HPDE6-E6E7 (cell line): ENCODE measurements around the gene MYOM1.
"Not testable (repeated sequence)": the region's sequence is repeated elsewhere in the genome, so short reads cannot be mapped to it uniquely, and the experiment has no call there.

ENCODE experiments used
- DNase-seq: peaks from one replicate; pipeline ENCODE4 v3.0.0; 2011; ENCODE audit warnings: missing footprints; ENCODE audit errors: extremely low spot score

MYOM1 gene

DNA sequence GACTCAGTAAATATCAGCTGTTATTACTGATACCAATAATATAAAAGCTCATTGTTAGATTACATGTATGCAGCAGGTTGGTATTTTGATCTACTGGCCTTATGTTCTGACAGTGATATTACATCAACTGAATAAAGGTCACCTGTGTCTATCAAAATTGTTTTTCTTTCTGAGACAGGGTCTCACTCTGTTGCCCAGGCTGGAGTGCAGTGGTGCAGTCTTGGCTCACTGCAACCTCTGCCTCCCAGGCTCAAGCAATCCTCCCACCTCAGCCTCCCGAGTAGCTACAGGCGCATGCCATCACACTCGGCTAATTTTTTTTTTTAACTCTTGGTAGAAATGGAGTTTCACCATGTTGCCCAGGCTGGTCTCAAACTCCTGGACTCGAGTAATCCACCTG is 1.1 kb upstream of the MYOM1 start:
- DNase-seq = not testable (repeated sequence)

DNA sequence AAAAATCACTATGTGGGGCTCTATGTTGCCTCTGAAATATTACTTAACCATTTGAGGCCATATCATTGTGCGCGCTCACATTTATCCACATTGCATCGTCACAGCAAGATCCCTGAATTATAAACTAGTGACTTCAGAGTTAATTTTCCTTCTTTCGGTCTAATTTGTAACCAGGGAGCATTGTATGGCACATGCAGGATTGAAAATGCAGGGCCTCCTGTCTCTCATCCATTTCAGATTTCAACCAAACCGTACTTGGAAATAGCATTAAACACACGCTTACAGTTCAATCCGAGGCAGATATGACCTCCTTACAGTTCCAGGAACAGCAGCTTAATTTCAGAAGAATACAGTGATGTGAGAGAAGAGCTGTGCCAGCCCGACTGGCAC is 532 bp downstream of the MYOM1 start:
- DNase-seq = no peak

DNA sequence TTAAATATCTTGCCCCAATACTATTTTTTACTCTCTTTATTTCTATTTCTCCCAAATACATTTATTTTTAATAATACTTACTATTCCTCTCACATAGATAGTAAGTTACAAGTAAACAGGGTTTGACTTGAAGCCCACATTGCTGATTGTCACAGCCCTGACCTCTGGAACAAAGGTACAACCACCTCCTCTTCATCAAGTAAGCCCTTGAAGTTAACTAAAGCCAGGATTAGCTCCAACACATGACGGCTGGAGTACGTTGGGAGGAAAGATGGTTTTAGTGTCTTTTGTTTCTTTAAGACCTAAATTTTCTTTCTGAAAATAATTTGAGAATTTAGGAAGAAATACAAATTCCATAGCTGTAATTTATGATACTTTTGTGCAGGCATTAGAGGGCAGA is 949 bp downstream of the MYOM1 start:
- no peak for DNase-seq

DNA sequence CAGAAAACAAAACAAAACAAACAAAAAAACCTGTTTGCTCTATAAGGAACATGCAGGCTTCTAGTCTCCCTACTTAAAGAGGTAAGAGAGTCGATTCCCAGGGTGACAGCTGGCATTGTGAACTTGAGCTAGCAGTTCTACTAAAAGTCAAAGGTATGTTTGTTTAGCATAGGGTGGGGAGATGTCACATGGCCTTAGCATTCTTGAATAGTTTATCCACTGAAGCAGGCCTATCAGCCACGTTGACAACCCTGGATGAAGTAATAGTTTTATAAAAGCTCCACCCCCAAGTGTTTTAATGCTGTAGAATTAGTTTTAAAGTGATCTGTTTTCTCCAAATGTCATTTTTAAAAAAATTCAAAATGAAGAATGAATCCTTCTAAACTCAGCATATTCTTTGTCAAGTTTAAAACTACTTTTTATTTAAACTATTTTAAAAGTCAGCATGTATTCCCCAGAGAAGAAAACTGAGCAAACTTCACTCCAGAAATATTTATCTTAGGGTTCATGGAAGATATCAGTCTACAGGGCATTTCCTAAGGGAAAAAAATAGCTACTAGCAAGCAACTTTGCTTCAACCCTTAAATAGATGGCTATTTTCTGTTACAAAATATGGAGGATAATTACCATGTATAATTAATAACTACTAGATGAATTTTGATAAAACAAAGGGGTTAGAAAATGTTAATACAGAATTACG is 1.7 kb downstream of the MYOM1 start:
- peak; percentile 37 for DNase-seq

DNA sequence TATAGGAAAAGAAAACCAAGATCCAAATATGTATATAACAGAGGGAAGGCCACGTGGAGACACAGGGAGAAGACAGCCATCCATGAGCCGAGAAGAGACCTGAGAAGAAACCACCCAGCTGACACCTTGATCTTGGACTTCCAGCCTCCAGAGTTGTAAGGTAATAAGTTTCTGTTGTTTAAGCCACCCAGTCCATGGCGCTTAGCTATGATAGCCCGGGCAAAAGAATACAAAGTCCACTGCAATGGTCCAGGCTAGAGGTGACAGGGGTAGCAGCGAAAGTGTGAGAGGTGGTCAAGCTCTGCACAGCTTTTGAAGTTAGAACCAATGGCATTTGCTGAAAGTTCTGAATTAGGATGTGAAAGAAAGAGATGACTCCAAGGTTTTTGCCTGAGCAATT is 2.8 kb downstream of the MYOM1 start:
- no peak for DNase-seq

DNA sequence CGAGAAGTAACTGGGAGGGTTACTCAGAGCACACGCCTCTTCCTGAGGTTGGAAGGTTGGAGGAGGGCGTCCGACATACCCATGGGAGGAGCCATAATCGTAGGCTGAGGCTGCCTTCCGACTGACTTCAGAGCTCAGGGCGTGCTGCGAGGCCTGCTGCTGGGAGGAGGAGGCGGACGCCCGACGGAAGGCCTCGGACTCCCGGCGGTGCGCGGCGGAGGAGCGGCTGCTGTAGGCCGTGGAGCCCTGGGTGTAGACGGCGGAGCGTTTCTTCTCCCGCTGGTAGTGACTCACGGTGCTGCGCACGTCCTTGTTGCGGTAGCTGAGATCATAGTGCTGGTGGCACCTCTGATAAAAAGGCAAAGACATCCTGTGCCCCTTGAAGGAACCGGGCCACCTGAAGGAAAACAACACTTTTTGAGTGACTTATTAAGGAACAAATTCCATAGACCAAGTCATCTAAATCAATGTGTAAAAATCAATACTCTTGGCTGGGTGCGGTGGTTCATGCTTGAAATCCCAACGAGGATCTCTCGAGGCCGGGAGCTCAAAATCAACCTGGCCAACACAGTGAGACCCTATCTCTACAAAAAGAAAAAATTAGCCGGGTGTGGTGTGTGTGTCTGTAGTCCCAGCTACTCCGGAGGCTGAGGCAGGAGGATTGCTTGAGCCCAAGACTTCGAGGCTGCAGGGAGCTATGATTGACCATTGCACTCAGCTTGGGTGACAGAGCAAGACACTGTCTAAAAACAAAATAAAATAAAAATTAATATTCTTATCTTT is 4.7 kb downstream of the MYOM1 start:
- DNase-seq = no peak

DNA sequence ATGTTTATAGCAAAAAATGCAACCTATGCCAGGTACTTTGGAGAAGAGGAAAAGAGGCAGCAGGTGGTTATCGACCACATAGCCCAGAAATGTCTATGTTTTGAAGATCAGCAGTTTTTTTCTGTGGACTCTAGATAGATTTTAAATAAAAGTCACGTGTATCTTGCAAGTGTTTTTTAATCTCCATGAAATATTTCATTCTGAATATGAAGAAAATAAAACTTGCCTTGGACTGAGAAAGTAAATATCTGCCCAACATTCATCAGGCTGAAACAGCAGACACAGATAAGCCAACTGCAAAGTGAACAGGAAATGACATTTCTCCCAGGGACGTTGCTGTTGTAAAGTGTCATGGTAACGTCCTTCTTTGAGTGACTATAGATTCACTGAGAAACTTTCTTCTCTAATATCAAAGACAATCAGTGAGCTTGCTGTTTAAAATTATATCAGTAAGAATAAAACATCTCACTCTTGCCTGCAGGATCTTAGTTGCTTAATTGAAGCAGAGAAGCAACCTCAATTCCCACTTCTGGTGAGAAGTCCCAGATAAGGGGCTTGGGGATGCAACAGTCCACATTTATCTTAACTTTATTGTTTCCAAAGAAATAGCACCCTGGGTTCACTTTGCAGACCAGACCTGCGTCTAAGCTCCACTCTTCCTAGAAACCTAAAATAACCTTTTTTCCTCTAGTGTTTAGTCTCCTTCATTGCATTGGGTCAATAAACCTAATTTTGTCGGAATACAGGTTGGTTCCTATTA is 6.3 kb downstream of the MYOM1 start:
- DNase-seq = no peak

DNA sequence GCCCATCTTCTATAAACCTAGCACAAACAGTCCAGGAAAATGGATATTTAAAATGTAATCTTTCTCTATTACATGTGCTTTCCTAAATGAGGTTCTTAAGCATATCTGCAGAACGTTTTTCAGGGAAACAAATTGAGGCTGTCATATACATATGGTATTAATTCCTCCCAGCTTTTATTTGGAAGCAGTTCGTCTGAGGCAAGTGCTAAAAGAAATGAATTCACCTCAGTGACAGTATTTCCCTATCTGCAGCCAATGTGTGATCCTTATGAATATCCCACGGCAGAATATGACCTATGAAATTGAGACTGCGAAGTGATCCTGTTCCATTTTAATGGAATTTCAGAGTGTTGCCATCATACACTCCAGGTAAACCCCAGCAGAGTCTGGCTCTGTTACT is 7.1 kb downstream of the MYOM1 start:
- no peak for DNase-seq

DNA sequence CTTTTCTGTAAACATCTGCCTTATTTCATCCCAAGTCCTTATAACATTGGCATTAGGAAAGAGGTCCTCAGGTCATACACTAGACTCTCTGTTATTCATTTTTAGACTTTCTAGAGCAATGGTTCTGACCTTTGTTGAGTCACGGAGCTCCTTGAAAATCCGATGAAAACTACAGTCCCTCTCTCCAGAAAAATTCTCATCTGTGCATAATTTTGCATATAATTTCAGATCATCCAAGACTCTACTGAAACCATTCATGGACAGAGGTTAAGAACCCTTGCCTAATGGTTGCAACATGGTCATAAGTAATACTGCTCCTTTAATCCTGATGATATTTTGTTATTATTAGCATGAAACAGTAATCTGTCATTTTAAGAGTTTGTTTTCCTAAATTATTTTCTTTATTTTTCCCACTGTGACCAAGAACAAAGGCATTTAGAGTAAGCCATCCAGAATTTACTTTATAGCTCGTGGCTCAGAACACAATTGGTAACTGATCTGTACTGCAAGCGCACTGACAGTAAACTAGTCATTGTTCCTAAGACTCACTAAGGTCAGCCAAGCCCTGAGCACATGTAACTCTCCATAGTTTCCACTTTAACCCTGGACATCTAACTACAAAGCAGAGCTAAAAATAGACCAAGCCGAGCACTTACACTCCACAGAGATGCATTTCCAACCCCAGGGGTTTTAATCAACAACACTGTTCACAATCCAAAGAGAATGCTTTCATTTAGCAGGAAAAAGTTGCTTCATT is 8.4 kb downstream of the MYOM1 start:
- no peak for DNase-seq

DNA sequence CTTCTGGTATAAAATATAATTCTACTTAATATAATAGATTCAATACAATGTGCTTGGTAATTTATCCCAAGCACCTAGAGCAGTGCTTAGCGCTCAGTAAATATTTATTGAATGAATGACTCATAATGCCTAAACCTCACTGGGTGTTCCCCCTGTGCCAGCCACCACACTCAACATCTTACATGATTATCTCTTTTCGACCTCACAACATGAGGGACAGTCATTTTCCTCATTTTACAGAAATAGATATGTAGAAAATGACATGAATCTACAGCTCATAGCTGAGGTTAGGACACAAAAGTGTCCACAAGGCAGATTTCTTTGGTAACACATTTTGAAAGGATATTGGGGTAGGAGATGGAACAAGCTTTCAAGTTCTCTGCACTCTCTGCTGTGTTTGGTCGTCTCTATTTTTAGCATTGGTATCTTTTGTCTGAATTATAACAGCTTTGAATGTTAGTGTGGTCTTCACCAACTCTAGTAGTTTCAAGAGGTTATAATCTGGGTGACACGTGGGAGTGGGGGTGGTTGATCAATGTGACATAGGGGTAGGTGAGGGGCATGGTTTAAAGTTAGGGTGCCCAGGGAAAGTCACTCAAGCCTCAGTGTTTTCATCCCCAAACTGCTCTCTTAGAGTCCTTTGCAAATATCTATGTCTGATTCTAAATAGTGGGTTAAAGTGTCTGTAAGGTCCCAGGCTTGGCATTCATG is 9.8 kb downstream of the MYOM1 start:
- DNase-seq = no peak

DNA sequence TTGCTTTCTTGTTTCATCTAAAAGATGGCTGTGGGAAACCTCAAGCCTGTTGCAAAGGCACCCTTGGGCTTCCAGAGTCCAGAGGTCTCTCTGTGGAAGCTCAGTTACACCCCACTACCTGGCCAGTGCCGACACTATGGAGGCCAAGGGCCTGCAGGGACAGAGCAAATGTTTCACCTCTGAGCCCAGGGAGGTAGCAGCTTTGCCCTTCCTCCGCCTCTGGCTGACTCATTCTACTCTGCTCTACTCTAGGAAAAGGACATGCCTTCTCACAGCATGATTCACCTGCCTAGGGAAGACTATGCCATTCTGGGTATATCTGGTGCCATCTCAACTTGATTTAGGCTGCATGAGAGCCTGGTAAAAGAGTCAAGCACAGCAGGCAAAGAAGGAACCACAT is 12.2 kb downstream of the MYOM1 start:
- DNase-seq = peak; percentile 81

DNA sequence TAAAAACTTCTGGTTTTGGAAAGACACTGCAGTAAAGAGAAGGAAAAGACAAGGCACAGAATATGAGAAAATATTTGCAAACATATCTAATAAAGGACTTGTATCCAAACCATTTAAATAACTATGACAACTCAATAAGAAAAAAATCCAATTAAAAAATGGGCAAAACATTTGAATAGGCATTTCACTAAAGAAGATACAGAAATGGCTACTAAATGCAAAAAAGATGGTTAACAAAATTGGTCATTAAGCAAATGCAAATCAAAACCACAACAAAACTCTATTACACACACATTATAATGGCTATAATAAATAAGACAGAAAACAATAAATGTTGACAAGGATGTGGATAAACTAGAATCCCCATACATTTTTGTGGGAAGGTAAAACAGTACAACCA is 14.5 kb downstream of the MYOM1 start:
- no peak for DNase-seq

DNA sequence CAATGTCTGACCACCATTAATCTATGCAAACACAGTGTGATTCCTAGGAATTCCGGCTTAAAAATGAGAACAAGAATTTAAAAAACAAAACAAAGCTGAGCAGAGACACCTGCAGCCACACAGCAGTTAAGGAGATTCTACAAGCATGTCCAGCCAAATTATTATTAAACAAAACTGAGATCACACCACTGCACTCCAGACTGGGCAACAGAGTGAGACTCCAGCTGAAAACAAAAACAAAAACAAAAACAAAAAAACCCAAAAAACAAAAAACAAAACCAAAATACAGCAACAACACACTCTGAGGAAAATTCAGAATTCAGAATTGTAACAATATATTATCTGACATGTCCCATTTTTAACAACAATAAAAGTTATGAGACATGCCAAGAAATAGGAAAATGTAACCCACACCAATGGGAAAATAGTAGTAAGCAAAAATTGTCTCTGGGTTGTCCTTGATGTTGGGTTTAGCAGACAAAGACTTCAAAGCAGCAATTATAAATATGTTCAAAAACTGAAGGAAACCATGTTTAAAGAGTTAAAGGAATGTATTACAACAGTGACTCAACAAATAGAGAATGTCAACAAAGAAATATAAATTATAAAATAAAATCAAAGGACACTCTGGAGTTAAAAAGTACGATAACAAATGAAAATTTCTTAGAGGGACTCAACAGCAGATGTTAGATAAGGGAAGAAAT is 19.7 kb downstream of the MYOM1 start:
- DNase-seq = no peak

DNA sequence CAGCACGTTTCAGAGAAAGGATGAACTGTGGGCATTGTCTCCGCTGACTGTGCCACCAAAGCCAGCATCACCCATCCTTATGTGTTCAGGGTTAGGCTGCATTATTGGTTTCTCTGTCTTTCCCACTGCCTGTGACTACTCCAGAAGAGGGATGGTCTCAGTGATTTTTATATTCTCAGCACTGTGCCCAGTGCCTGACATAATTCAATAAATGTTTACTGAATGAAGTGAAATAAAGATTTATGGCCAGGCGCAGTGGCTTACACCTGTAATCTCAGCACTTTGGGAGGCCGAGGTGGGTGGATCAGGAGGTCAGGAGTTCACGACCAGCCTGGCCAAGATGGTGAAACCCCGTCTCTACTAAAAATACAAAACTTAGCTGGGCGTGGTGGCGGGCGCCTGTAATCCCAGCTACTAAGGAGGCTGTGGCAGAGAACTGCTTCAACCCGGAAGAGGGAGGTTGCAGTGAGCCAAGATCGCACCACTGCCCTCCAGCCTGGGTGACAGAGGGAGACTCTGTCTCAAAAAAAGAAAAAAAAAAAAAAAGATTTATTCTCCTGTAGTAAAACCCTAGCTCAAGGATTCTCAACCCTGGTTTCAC is 21.4 kb downstream of the MYOM1 start:
- DNase-seq = not testable (repeated sequence)

DNA sequence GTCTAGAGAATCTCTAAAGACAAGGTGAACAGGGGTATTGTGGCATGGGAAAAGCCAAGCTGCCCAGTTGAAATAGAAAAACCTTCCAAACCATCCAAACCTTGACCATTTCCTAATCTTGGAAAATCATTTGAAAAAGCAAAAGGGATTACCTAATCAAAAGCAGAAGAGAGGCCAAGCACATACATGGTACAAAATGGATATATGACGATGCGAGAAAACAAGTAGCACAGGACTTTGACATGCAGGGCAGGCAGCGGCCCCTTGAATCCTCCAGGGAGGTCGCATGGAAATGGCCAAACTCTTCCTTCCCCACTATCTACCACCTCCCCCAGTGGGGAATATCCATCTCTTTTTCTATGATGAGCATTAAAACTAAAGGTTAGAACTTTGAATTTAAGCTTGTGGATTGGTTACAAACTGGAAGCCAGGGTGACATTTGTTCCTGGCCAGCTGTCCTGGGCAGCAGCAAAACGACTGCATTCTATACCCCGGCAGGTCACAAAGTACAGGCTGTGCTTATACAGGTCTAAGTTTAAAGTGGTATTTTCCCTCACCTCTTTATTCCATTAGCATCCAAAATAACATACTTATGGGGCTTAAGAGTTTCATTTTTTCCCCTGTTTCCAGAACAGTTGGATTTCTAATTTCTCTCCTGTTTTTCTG is 24.7 kb downstream of the MYOM1 start:
- no peak for DNase-seq

DNA sequence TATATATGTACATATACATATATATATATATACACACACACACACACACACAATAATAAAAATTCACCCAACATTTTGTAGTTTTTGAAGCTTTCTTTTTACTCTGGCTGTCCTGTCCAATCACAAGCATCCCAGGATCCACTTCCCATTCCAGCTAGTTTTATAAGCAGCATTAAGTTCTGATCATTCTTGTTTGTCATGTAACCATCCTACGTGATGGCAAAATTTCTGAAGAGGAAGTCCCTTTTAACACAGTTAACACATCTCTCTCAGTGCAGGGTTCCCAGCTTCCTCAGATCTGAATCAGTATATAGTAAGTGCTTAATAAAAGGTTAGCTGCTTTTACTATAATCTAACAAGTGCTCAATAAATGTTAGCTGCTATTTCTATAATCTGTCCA is 26.4 kb downstream of the MYOM1 start:
- DNase-seq = no peak

DNA sequence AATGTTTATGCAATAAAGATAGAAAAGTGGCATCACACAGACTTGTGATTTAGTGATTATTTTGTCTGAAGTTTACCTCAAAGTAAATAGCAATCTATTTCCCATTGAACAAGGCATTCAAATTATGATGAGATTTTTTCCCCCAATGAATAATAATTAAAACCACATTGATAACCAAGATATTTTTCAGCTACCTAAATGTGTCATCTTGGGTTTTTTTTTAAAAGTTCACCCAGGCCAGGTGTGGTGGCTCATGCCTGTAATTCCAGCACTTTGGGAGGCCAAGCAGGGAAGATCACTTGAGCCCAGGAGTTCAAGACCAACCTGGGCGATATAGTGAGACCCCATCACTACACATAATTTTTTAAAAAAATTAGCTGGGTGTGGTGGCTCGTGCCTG is 27.0 kb downstream of the MYOM1 start:
- no peak for DNase-seq

DNA sequence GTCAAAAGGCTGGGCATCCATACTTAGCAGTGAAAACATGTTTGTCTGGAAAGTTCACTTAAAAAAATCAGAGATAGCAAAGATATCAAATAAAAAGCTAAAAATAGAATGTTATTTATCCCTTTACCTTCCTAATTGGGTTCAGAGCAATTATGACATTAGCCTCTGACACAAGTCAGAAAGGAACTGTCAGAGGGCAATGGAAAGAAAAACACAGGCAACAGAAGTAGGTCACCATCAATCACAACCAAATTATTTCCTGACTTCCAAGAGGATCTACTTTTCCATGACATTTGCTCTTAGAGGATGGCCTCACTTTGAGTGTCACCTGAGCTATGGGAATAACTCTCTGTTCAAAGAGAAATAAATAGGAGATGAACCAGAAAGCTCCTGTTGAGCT is 27.5 kb downstream of the MYOM1 start:
- DNase-seq = no peak

DNA sequence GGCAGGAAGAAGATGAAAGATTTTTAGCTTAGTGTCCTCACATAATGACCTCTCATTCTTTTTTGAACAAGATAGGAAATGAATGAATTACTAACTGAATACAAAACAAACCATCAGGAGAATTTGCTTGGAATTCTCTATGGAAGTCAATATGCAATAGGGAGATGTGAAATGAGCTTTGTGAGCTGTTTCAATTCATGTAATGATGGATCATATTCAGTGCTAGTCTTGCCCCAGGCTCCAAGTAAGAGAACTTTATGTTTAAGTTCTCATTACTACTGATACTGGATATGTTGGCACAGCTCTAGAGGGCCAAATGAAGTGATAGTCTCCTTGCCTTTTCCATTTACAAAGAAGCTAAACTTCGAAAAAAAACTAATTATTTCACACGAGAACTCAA is 29.2 kb downstream of the MYOM1 start:
- no peak for DNase-seq

DNA sequence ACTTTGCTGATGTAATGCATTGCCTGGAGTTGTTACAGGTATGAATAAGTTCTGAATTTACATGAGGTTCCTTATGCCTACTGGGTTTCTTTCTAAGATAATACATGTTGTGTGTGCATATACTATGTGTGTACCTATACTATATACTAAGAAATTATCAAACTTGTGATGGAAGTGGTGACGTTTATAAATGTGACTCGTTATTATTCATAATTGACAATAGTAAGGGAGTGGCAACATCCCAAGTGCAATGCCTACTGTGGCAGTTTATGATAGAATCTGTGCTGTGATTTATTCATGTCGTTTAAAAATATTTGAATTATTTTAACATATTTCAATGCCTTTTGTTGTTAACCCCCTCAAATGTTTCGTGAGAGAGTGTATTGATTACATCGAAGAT is 29.9 kb downstream of the MYOM1 start:
- DNase-seq = no peak
